Measurements from ENCODE around the gene LMF1.

The LMF1 gene

DNA sequence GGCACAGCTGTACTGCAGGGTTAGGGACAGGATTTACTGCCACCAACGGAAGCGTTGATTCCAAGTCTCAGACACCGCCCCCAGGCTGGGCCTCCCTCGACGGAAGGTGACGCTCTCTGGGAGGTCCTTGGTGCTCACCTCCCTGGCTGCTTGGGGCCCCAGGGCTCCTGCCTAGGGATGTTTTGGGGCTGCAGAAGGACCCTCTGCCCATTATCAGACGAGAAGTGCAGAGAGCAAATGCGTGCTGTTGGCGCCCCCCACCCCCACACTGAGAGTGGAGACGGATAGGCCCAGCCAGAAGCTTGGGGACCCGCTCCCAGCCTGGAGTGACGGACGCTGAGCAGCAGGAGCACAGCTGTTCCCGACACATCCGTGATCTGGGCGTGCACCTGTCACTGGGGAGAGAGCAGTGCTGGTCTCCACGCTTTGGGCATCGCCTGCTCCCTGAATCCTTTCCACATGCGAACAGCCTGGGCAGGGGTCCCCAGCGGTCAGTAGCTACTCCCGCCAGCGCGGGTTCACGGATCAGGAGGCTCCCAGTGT is 5.7 kb upstream of the LMF1 start:
- TF ChIP-seq, protein P1, sequence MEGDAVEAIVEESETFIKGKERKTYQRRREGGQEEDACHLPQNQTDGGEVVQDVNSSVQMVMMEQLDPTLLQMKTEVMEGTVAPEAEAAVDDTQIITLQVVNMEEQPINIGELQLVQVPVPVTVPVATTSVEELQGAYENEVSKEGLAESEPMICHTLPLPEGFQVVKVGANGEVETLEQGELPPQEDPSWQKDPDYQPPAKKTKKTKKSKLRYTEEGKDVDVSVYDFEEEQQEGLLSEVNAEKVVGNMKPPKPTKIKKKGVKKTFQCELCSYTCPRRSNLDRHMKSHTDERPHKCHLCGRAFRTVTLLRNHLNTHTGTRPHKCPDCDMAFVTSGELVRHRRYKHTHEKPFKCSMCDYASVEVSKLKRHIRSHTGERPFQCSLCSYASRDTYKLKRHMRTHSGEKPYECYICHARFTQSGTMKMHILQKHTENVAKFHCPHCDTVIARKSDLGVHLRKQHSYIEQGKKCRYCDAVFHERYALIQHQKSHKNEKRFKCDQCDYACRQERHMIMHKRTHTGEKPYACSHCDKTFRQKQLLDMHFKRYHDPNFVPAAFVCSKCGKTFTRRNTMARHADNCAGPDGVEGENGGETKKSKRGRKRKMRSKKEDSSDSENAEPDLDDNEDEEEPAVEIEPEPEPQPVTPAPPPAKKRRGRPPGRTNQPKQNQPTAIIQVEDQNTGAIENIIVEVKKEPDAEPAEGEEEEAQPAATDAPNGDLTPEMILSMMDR (IDR thresholded peaks at IDR 0.05): no peak

DNA sequence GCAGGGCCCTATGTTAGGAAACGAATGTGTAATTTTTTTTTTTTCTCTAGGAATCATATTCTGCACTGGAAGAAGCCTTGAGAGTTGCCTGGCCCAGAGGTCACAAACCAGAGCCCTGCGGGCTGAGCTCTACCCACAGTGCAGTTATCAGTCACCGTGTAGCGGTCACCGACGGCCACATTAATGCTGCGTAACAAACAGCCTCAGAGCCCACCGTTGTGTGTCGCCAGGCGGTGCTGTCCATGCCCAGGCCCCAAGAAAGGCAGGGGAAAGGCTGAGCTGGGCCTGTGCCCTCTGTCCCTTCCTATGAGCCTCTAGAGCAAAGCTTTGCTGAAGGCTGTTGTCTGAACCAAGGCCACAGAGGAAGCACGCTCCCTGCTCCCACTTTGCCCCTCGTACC is 4.5 kb upstream of the LMF1 start:
- TF ChIP-seq, protein P1 (IDR thresholded peaks at IDR 0.05): no peak

DNA sequence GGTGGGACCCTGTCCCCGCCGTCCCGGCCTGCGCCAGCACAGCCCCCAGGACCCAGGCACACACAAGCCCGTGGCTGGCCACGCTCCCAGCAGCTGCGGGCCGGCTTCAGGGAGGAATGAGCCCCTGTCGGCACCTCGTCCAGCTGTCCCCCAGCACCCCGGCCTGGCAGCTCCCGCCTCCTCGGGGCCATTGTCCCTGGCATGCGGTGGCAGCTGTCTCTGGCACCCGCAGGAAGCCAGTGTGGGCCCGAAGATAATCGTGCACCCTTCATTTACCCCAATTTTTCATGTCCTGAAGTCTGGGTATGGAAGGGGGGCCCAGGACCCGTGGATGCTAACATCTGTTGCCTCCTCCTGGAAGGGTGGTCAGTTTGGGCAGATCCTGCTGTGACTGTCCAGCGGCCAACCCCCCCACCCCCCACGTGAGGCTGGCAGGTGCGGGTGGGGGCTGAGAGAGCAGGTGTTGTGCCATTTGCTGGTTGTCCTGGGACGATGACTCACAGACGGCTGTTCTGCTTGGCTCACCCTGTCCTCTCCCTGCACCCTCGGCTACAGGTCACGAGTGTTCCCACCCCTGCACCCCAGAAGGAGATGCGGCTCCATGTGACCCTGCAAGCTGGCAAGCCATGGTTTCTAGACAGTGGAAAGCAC is 4.0 kb upstream of the LMF1 start:
- TF ChIP-seq, protein P1 (IDR thresholded peaks at IDR 0.05): no peak

DNA sequence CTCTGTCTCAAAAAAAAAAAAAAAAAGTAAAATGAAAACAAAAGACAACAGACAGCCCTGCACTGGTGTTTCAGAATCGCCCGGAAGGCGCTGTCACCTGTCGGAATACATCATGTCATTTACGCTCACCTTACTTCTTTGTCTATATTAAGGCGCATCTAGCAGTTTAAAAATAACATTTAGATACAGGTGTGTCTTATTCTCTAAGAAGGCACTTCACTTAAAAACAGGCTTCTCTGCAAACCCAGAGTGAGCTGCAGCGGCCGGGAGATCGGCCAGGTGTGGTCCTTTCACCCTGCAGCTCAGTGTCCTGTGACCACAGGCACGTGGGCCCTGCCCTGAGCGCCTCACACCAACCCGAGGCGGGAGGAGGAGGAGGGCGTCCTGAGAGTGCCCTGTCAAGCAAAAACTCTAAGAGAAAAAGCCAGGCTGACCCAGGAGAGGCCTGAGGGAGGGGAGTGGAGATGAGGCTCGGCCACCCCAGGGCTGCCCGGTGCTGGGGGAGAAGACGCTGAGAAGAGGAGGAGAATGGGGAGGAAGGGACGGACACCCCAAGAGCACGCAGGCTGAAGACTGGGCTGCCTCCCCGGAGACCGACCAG is 3.3 kb upstream of the LMF1 start:
- TF ChIP-seq, protein P1 (IDR thresholded peaks at IDR 0.05): no peak

DNA sequence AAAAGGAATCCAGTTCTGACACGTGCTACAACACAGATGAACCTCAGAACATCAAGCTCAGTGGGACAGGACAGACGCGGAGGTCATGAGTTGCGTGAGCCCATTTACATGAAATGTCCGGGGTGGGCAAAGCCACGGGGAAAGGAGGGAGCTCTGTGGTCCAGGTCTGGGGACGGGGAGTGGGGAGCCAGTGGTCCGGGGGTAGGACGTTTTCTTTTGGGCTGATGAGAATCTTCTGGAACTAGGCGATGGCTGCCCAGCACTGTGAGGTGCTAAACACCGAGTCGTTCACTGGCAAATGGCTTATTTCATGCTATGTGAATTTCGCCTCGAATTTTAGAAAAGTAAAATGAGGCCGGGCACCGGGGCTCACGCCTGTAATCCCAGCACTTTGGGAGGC is 2.6 kb upstream of the LMF1 start:
- TF ChIP-seq, protein P1 (IDR thresholded peaks at IDR 0.05): no peak

DNA sequence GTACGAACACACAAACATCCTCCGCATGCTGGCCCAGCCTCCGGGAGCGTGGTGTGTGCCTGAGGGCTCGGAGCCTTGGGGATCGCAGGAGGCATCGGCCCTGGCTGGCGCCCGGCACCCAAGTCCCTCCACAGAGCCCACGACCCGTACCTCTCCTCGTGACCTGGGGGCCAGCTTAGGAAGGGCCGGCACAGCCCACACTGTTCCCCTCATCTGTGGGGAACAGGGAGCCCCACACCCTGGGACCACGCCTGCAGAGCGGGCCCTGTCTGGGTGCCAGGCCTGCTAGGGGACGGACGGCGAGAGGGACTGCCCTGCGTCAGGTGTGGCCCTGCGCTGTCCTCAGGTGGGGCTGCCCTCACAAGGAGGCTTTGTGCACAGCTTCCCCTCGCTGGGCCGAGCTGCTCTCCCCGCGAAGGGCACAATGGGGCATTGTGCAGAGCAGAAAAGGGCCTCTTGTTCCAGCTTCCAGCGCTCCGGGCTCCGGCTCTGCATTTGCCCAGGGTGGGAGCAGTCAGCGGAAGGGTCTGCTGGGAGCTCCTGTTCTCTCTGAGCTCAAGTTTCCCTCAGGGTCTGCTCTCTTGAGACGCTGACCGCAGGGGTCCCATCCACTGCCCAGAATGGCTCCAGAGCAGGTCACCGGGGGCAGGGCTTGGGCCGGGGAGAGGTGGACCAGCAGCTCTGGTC is 1.7 kb upstream of the LMF1 start:
- TF ChIP-seq, protein P1 (IDR thresholded peaks at IDR 0.05): no peak

DNA sequence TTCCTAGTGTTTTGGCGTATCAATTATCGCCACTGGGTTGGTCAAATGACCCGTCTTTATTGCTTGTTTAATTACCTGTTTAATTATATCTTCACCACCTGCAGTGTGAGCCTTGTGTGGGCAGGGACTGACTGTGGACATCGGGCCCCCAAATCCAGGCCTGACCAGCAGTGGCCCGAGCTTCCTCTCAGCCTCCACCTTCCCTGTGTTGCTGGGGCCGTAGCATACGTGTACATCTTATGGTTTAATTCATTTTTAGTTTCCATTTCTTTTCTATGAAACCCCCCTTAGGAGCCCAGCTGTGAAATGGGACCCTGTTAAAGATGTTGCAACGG is 1.2 kb upstream of the LMF1 start:
- TF ChIP-seq, protein P1 (IDR thresholded peaks at IDR 0.05): no peak

Data from LNCAP (cell line).